ENCODE results near the gene PHYHD1. TPM values are rescaled to one million over a fixed set of nuclear protein-coding genes. Genes with fewer than 3 reads are reported as not detected.

The PHYHD1 gene
- total and polyA plus RNA-seq, 2 of the 13 experiments (the other 11 are each of a cell fraction or from before 2014, with no cell fraction given) = 10.6 to 25.3 TPM

GRCh38 chr9:128917151-128917849 is 3.5 kb upstream of the PHYHD1 start (continued):
- TF ChIP-seq, protein P1, sequence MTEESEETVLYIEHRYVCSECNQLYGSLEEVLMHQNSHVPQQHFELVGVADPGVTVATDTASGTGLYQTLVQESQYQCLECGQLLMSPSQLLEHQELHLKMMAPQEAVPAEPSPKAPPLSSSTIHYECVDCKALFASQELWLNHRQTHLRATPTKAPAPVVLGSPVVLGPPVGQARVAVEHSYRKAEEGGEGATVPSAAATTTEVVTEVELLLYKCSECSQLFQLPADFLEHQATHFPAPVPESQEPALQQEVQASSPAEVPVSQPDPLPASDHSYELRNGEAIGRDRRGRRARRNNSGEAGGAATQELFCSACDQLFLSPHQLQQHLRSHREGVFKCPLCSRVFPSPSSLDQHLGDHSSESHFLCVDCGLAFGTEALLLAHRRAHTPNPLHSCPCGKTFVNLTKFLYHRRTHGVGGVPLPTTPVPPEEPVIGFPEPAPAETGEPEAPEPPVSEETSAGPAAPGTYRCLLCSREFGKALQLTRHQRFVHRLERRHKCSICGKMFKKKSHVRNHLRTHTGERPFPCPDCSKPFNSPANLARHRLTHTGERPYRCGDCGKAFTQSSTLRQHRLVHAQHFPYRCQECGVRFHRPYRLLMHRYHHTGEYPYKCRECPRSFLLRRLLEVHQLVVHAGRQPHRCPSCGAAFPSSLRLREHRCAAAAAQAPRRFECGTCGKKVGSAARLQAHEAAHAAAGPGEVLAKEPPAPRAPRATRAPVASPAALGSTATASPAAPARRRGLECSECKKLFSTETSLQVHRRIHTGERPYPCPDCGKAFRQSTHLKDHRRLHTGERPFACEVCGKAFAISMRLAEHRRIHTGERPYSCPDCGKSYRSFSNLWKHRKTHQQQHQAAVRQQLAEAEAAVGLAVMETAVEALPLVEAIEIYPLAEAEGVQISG (CRISPR knock-in tag; IDR thresholded peaks at IDR 0.05) = peak; percentile 46
- TF ChIP-seq SOX5 (CRISPR knock-in tag; IDR thresholded peaks at IDR 0.05; ENCODE audit: borderline replicate concordance) = peak; percentile 72; the same call in 1 of the 2 replicates
- TF ChIP-seq, protein P2, sequence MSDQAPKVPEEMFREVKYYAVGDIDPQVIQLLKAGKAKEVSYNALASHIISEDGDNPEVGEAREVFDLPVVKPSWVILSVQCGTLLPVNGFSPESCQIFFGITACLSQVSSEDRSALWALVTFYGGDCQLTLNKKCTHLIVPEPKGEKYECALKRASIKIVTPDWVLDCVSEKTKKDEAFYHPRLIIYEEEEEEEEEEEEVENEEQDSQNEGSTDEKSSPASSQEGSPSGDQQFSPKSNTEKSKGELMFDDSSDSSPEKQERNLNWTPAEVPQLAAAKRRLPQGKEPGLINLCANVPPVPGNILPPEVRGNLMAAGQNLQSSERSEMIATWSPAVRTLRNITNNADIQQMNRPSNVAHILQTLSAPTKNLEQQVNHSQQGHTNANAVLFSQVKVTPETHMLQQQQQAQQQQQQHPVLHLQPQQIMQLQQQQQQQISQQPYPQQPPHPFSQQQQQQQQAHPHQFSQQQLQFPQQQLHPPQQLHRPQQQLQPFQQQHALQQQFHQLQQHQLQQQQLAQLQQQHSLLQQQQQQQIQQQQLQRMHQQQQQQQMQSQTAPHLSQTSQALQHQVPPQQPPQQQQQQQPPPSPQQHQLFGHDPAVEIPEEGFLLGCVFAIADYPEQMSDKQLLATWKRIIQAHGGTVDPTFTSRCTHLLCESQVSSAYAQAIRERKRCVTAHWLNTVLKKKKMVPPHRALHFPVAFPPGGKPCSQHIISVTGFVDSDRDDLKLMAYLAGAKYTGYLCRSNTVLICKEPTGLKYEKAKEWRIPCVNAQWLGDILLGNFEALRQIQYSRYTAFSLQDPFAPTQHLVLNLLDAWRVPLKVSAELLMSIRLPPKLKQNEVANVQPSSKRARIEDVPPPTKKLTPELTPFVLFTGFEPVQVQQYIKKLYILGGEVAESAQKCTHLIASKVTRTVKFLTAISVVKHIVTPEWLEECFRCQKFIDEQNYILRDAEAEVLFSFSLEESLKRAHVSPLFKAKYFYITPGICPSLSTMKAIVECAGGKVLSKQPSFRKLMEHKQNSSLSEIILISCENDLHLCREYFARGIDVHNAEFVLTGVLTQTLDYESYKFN (CRISPR knock-in tag; conservative IDR thresholded peaks at IDR 0.05) = peak; percentile 92
- no peak for TF ChIP-seq SMARCC2 (IDR thresholded peaks at IDR 0.05)
- peak; percentile 36; the same call in 1 of the 2 replicates for TF ChIP-seq DMAP1 (CRISPR knock-in tag; IDR thresholded peaks at IDR 0.05)
- TF ChIP-seq ZNF629 (CRISPR knock-in tag; conservative IDR thresholded peaks at IDR 0.05) = no peak
- TF ChIP-seq, protein P3, sequence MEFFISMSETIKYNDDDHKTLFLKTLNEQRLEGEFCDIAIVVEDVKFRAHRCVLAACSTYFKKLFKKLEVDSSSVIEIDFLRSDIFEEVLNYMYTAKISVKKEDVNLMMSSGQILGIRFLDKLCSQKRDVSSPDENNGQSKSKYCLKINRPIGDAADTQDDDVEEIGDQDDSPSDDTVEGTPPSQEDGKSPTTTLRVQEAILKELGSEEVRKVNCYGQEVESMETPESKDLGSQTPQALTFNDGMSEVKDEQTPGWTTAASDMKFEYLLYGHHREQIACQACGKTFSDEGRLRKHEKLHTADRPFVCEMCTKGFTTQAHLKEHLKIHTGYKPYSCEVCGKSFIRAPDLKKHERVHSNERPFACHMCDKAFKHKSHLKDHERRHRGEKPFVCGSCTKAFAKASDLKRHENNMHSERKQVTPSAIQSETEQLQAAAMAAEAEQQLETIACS (CRISPR knock-in tag; IDR thresholded peaks at IDR 0.05) = no peak
- no peak for TF ChIP-seq ZNF468 (CRISPR knock-in tag; IDR thresholded peaks at IDR 0.05)
- TF ChIP-seq SRY (CRISPR knock-in tag; IDR thresholded peaks at IDR 0.05) = 0 out of 2 replicates have a peak, but pooled peaks have one; percentile 35
- TF ChIP-seq ZBTB49 (CRISPR knock-in tag; IDR thresholded peaks at IDR 0.05; ENCODE audit: borderline replicate concordance) = no peak
- no peak for TF ChIP-seq ZNF660 (CRISPR knock-in tag; IDR thresholded peaks at IDR 0.05; ENCODE audit: borderline replicate concordance, low read depth)
- 0 out of 2 replicates have a peak, but pooled peaks have one; percentile 43 for TF ChIP-seq HOXA7 (CRISPR knock-in tag; IDR thresholded peaks at IDR 0.05)
- no peak for TF ChIP-seq AGO1 (IDR thresholded peaks at IDR 0.05; ENCODE audit: low read depth, low read length, poor library complexity, severe bottlenecking)
- peak; percentile 0; the same call in 1 of the 2 replicates for TF ChIP-seq ZNF331 (CRISPR knock-in tag; IDR thresholded peaks at IDR 0.05)
- peak; percentile 11; the same call in 1 of the 2 replicates for TF ChIP-seq MEF2D (CRISPR knock-in tag; IDR thresholded peaks at IDR 0.05)
- TF ChIP-seq TFAP4 (IDR thresholded peaks at IDR 0.05; ENCODE audit: borderline replicate concordance, low read depth) = peak; percentile 42; the same call in 1 of the 2 replicates
